Osteoblast (primary cell): ENCODE measurements around the gene SPACA7. TPM values are rescaled to one million over a fixed set of nuclear protein-coding genes. Genes with fewer than 3 reads are reported as not detected.
A peak's percentile ranks its signal among the peaks of the same experiment; 100 is the strongest.

Experiments used
- DNase-seq: peaks from one replicate; pipeline ENCODE4 v3.0.0; 2011; ENCODE audit warnings: low spot score, mixed read lengths; ENCODE audit not compliant: insufficient read length; ENCODE audit errors: missing footprints
- H2AFZ ChIP-seq: 2 replicates; pipeline ENCODE4 v1.6.0; 2011; ENCODE audit warnings: mild to moderate bottlenecking, low read length
- H3K27ac ChIP-seq: 2 replicates; pipeline ENCODE4 v1.5.1; 2011; ENCODE audit warnings: mild to moderate bottlenecking, low read depth, low read length, moderate library complexity
- H3K27me3 ChIP-seq: 2 replicates; pipeline ENCODE4 v1.6.0; 2012; ENCODE audit warnings: mild to moderate bottlenecking, control low read depth, inconsistent platforms, low read length, moderate library complexity; ENCODE audit not compliant: insufficient read depth
- H3K36me3 ChIP-seq: 2 replicates; pipeline ENCODE4 v1.5.1; 2011; ENCODE audit warnings: mild to moderate bottlenecking, low read length, control low read depth, moderate library complexity; ENCODE audit not compliant: insufficient read depth
- H3K4me1 ChIP-seq: 2 replicates; pipeline ENCODE4 v1.5.1; 2011; ENCODE audit warnings: mild to moderate bottlenecking, low read length, control low read depth, moderate library complexity; ENCODE audit not compliant: insufficient read depth
- H3K4me2 ChIP-seq: 2 replicates; pipeline ENCODE4 v1.6.0; 2011; ENCODE audit warnings: mild to moderate bottlenecking, low read length; ENCODE audit not compliant: insufficient read depth
- H3K4me3 ChIP-seq: fragments of 200-600 bp; sonication (generic); 3 replicates; pipeline ENCODE4 v1.5.1; 2012; ENCODE audit warnings: mild to moderate bottlenecking, low read length, inconsistent platforms; ENCODE audit not compliant: insufficient read depth
- H3K79me2 ChIP-seq: 2 replicates; pipeline ENCODE4 v1.6.0; 2012; ENCODE audit warnings: mild to moderate bottlenecking, low read length, control low read depth, inconsistent platforms; ENCODE audit not compliant: insufficient read depth
- H3K9me3 ChIP-seq: 2 replicates; pipeline ENCODE4 v1.5.1; 2011; ENCODE audit warnings: low read depth, low read length, control low read depth
- H4K20me1 ChIP-seq: 2 replicates; pipeline ENCODE4 v1.6.0; 2012; ENCODE audit warnings: mild to moderate bottlenecking, low read length, control low read depth; ENCODE audit not compliant: insufficient read depth
- CTCF ChIP-seq: IDR thresholded peaks from 2 replicates; pipeline ENCODE4 v1.5.1; 2011; ENCODE audit warnings: mild to moderate bottlenecking, low read depth, low read length, moderate library complexity; ENCODE audit errors: extremely low read depth
- total RNA-seq: library from RNA; depleted of rRNA; stranded (reverse); fragments of >200 nt; gene quantifications from 2 replicates; pipeline ENCODE4 v1.2.3, GENCODE V29; 2012

The SPACA7 gene
- total RNA-seq, 1 donor = not detected

- Histone ChIP-seq H3K9me3 (no peaks in the 10 kb centered on the region), H3K27me3 (peaks cover 9% of the 10 kb centered on the region), H3K27ac (no peak overlapping the region), H3K4me2 (no peak overlapping the region), H3K4me1 (no peaks in the 10 kb centered on the region), H2AFZ (no peak overlapping the region), H3K4me3 (no peak overlapping the region), H3K36me3 (no peaks in the 10 kb centered on the region), H3K79me2 (no peaks in the 10 kb centered on the region), H4K20me1 (no peaks in the 10 kb centered on the region)
- TF ChIP-seq CTCF = no peak
- DNase-seq = peak; percentile 87
Measured at GRCh38 chr13:112443191-112443994, 67.2 kb downstream of the SPACA7 start.

DNA sequence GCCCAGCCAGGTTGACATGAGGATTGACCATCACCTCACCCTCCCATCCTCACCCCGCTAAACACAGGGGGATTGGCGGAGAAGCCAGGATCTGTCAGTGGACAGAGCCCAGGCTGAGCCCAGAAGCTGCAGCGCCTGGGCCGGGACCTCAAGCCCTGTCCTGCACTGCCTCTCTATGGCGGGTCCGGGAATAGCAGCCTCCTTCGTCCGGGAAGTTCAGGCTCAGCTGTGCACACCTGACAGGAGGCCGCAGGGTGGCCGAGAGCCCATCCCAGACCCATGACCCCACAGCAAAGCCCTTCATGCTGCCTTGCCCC is 67.8 kb downstream of the SPACA7 start:
- peak; percentile 98 for DNase-seq
- no peak overlapping the region for H3K27ac ChIP-seq
- no peaks in the 10 kb centered on the region for H3K36me3 ChIP-seq
- H4K20me1 ChIP-seq = no peaks in the 10 kb centered on the region
- peaks cover 9% of the 10 kb centered on the region for H3K27me3 ChIP-seq
- no peaks in the 10 kb centered on the region for H3K79me2 ChIP-seq
- peak; percentile 69 for TF ChIP-seq CTCF
- H3K4me1 ChIP-seq = no peaks in the 10 kb centered on the region
- no peaks in the 10 kb centered on the region for H3K9me3 ChIP-seq
- no peak overlapping the region for H3K4me2 ChIP-seq
- H2AFZ ChIP-seq = no peak overlapping the region
- H3K4me3 ChIP-seq = no peak overlapping the region

- Histone ChIP-seq H4K20me1 (no peaks in the 10 kb centered on the region), H3K4me1 (no peaks in the 10 kb centered on the region), H2AFZ (no peak overlapping the region), H3K79me2 (no peaks in the 10 kb centered on the region), H3K9me3 (no peaks in the 10 kb centered on the region), H3K36me3 (no peaks in the 10 kb centered on the region), H3K27me3 (peaks cover 9% of the 10 kb centered on the region), H3K27ac (no peak overlapping the region), H3K4me2 (no peak overlapping the region), H3K4me3 (no peak overlapping the region)
- peak; percentile 89 for DNase-seq
- no peak for TF ChIP-seq CTCF
Measured at GRCh38 chr13:112444416-112445399, 68.6 kb downstream of the SPACA7 start.
